Omental fat pad (tissue), 4 donors: ENCODE results near the gene CYB5RL. TPM values are rescaled to one million over a fixed set of nuclear protein-coding genes. Genes with fewer than 3 reads are reported as not detected.

ENCODE experiments used
- ATAC-seq: fragments of 150-250 bp; one replicate; pipeline ENCODE4 v1.9.1; 2016; ENCODE audit warnings: mild to moderate bottlenecking, moderate library complexity; ENCODE audit not compliant: low FRiP score
- DNase-seq: peaks from one replicate; pipeline ENCODE4 v3.0.0-alpha.2; 2019; ENCODE audit warnings: low spot score
- CTCF ChIP-seq, 3 donors: fragments of 450-650 bp; IDR thresholded peaks; one replicate each; pipeline ENCODE4 v1.5.1; 2016 to 2017; ENCODE audit warnings: antibody characterized with exemption in 3 of 3, mild to moderate bottlenecking in 3 of 3, moderate library complexity in 2 of 3
- total RNA-seq, 4 donors: library from RNA; depleted of rRNA; stranded (reverse); fragments of >200 nt; gene quantifications; one replicate each; pipeline ENCODE4 v1.1.0, GENCODE V29; 2016

CYB5RL gene
- total RNA-seq, 4 donors from 2014 or later = 3.1 to 7.1 (median 4.1) TPM

GRCh38 chr1:54153535-54154439 lies 46.0 kb downstream of the CYB5RL start:
- no peak for DNase-seq
- no peak for TF ChIP-seq CTCF (IDR thresholded peaks at IDR 0.05)
- peak; percentile 64 for ATAC-seq

GRCh38 chr1:54152696-54153095 lies 47.1 kb downstream of the CYB5RL start, which contains the start of gene CDCP2:
TSS of gene CDCP2 (minus strand) at chr1:54153000. CDS start at chr1:54152922, 78 bp downstream.
- ATAC-seq = no peak

GRCh38 chr1:54151013-54151412 lies 48.8 kb downstream of the CYB5RL start:
- ATAC-seq (no peak), DNase-seq (no peak)
- TF ChIP-seq CTCF (IDR thresholded peaks at IDR 0.05) = no peak

More at GRCh38 chr1:54152696-54153095, 47.1 kb downstream of the CYB5RL start, which contains the start of gene CDCP2:
- DNase-seq = no peak
- TF ChIP-seq CTCF (IDR thresholded peaks at IDR 0.05) = no peak

Other genes starting within 250 kb of the CYB5RL start
- not detected for gene LDLRAD1, start 181.8 kb downstream of the CYB5RL start, total RNA-seq
- 100 to 1,000 TPM; 231 to 408 (median 355) TPM for gene TMEM59, start 146.8 kb downstream of the CYB5RL start, total RNA-seq
- 1 to 10 TPM; 1.6 to 6.8 (median 3.7) TPM for gene TCEANC2, start 146.4 kb downstream of the CYB5RL start, total RNA-seq
- gene CDCP2, start 47.0 kb downstream of the CYB5RL start, total RNA-seq = under 1 TPM in 1 of 4 donors, not detected in 3; 0.19 TPM
- gene MRPL37, start 137 bp upstream of the CYB5RL start, total RNA-seq = 10 to 100 TPM; 53.2 to 84.9 (median 56.9) TPM
- 10 to 100 TPM; 21.0 to 32.6 (median 22.9) TPM for gene SSBP3, start 206.4 kb upstream of the CYB5RL start, total RNA-seq